ENCODE data around the gene FBH1.
A peak's percentile ranks its signal among the peaks of the same experiment; 100 is the strongest.
"Not testable (repeated sequence)": the region's sequence is repeated elsewhere in the genome, so short reads cannot be mapped to it uniquely, and the experiment has no call there.

FBH1 gene

GRCh38 chr10:5854131-5854475, 35.9 kb upstream of the FBH1 start:
- DNase-seq, result no peak
- in situ Hi-C loops (cut with HindIII; ENCODE audit: low pct_ligation_motif_present, low sequenced_read_pairs), result no loop called here
- Histone ChIP-seq H3K36me3 (replicated peaks) (no peaks in the 10 kb centered on the region), H3K27me3 (replicated peaks) (no peaks in the 10 kb centered on the region), H3K27ac (no peak overlapping the region), H3K4me3 (ENCODE audit: low read depth, low read length) (no peak overlapping the region)
- TF ChIP-seq CTCF (IDR thresholded peaks at IDR 0.05; ENCODE audit: low read depth, low read length, missing control alignments), result no peak

DNA sequence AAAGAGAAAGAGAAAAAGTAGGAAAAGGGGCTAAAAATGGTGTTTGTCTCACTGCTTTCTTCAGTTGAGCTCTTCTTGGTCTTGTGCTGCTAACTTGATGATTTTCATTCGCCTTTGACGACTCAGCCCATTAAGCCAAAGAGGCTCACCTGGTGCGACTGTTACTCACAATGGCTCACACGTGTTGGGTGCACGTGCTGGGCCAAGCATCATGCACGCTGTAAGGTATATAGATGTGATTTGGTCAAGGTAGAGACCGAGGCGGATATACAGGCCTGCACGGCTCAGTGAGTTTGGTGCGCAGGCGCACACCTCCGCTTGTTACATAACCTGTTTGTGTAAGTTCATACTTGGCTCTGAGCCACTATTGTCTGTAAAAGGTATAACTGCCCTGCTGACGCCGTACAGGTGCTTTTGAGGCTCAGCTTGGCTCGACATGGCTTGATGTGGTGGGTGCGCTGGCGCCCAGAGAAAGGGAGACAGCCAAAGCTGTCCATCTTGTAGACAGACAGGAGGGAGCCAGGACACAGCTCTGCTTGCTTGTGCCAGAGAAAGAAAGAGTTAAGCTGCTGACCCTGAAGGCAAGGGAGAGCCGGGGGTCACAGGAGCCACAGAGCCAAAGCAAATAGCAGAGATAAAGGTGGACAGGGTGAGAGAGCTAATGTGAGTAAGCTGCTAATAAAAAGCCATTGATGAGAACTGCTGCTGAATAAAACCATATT, 33.9 kb upstream of the FBH1 start:
- no peak for TF ChIP-seq CTCF (IDR thresholded peaks at IDR 0.05; ENCODE audit: low read depth, low read length, missing control alignments)
- Histone ChIP-seq H3K27ac (no peak overlapping the region), H3K36me3 (replicated peaks) (no peaks in the 10 kb centered on the region), H3K4me3 (ENCODE audit: low read depth, low read length) (no peak overlapping the region), H3K27me3 (replicated peaks) (no peaks in the 10 kb centered on the region)
- in situ Hi-C loops (cut with HindIII; ENCODE audit: low pct_ligation_motif_present, low sequenced_read_pairs), result no loop called here
- DNase-seq, result no peak

DNA sequence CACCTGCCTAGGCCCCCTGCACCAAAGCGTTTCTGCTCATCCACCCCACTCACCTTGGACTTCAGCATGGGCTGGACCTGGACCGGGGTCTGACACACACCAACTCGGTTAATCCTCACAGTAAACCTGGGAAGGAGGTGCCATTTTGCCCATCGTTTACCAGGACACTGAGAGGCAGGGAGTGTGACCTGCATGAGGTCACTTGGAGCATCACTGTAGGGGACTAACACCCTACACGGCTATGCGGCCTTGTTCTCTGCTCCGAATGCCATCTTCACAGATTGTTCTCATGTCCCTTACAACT, 33.4 kb upstream of the FBH1 start:
- no peak for DNase-seq
- TF ChIP-seq CTCF (IDR thresholded peaks at IDR 0.05; ENCODE audit: low read depth, low read length, missing control alignments), result no peak
- Histone ChIP-seq H3K27ac (no peak overlapping the region), H3K27me3 (replicated peaks) (no peaks in the 10 kb centered on the region), H3K36me3 (replicated peaks) (no peaks in the 10 kb centered on the region), H3K4me3 (ENCODE audit: low read depth, low read length) (no peak overlapping the region)
- in situ Hi-C loops (cut with HindIII; ENCODE audit: low pct_ligation_motif_present, low sequenced_read_pairs), result no loop called here

DNA sequence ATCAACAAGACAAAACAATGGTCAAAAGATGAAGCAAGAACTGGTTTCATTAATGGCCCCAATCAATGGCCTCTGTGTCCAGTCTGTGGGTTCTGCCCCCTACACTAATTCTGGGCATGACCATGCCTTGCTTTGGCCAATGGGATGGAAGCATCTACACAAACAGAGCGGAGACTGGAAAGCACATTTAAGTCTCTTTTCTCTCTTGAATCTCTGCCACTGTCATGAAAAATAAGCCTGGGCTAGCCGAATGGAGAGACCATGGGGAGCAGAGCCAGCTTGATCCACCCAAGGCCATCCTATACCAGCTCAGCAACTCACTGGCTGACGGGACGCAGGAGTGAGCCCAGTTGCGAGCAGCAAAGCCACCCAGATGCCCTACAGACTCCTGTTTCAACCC, 31.2 kb upstream of the FBH1 start:
- H3K4me3 ChIP-seq (ENCODE audit: low read depth, low read length), result no peak overlapping the region
- no peaks in the 10 kb centered on the region for H3K36me3 ChIP-seq (replicated peaks)
- in situ Hi-C loops (cut with HindIII; ENCODE audit: low pct_ligation_motif_present, low sequenced_read_pairs), result no loop called here
- DNase-seq, result no peak
- no peak overlapping the region for H3K27ac ChIP-seq
- H3K27me3 ChIP-seq (replicated peaks), result no peaks in the 10 kb centered on the region
- TF ChIP-seq CTCF (IDR thresholded peaks at IDR 0.05; ENCODE audit: low read depth, low read length, missing control alignments), result no peak

GRCh38 chr10:5860066-5860465, 30.0 kb upstream of the FBH1 start:
- DNase-seq, result no peak
- Histone ChIP-seq H3K27me3 (replicated peaks) (no peaks in the 10 kb centered on the region), H3K27ac (no peak overlapping the region), H3K4me3 (ENCODE audit: low read depth, low read length) (no peak overlapping the region), H3K36me3 (replicated peaks) (no peaks in the 10 kb centered on the region)
- in situ Hi-C loops (cut with HindIII; ENCODE audit: low pct_ligation_motif_present, low sequenced_read_pairs), result no loop called here
- TF ChIP-seq CTCF (IDR thresholded peaks at IDR 0.05; ENCODE audit: low read depth, low read length, missing control alignments), result no peak

GRCh38 chr10:5862360-5862961, 27.6 kb upstream of the FBH1 start:
- in situ Hi-C loops (cut with HindIII; ENCODE audit: low pct_ligation_motif_present, low sequenced_read_pairs), result no loop called here
- H3K27me3 ChIP-seq (replicated peaks), result no peaks in the 10 kb centered on the region
- DNase-seq, result no peak
- TF ChIP-seq CTCF (IDR thresholded peaks at IDR 0.05; ENCODE audit: low read depth, low read length, missing control alignments), result no peak
- peak overlapping the region; percentile 81 for H3K27ac ChIP-seq
- no peaks in the 10 kb centered on the region for H3K36me3 ChIP-seq (replicated peaks)
- H3K4me3 ChIP-seq (ENCODE audit: low read depth, low read length), result no peak overlapping the region

GRCh38 chr10:5862981-5863685, 26.9 kb upstream of the FBH1 start:
- H3K27me3 ChIP-seq (replicated peaks); in situ Hi-C loops (cut with HindIII; ENCODE audit: low pct_ligation_motif_present, low sequenced_read_pairs); DNase-seq; H3K27ac ChIP-seq; H3K36me3 ChIP-seq (replicated peaks); H3K4me3 ChIP-seq (ENCODE audit: low read depth, low read length): not testable (repeated sequence)

DNA sequence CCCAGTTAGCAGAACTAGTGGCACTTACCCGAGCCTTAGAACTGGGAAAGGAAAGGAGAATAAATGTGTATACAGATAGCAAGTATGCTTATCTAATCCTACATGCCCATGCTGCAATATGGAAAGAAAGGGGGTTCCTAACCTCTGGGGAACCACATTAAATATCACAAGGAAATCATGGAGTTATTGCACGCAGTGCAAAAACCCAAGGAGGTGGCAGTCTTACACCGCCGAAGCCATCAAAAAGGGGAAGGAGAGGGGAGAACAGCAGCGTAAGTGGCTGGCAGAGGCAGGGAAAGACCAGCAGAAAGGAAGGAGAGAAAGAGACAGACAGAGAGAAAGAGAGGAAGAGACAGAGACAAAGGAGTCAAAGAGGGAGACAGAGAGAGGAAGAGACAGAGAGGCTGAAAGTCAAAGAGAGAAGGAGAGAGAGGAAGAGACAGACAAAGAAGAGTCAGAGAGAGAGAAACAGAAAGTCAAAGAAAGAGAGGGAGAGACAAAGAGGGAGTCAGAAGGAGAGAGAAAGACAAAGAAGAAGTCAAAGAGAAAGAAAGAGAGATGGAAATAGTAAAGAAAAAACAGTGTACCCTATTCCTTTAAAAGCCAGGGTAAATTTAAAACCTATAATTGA, 23.5 kb upstream of the FBH1 start:
- in situ Hi-C loops (cut with HindIII; ENCODE audit: low pct_ligation_motif_present, low sequenced_read_pairs); H3K4me3 ChIP-seq (ENCODE audit: low read depth, low read length); H3K27me3 ChIP-seq (replicated peaks); H3K36me3 ChIP-seq (replicated peaks); DNase-seq; H3K27ac ChIP-seq: not testable (repeated sequence)

Measured in brain microvascular endothelial cell (primary cell).